HG03378 (cell line): Measurements from ENCODE around the gene ACP7.
"Not testable (repeated sequence)": the region's sequence is repeated elsewhere in the genome, so short reads cannot be mapped to it uniquely, and the experiment has no call there.

Experiments
- ATAC-seq: cut with Tn5 transposase; IDR thresholded peaks from one replicate; pipeline ENCODE4 v1.9.1; 2021; ENCODE audit warnings: mild to moderate bottlenecking, moderate library complexity; ENCODE audit not compliant: unreplicated experiment

The ACP7 gene

GRCh38 chr19:39083983-39084731 is at the start of gene ACP7:
ACP7 (plus strand) TSS chr19:39084368; CDS start chr19:39085270, 902 bp downstream.
- no peak for ATAC-seq

- no peak for ATAC-seq
Measured at GRCh38 chr19:39036581-39036980, 47.6 kb upstream of the ACP7 start.

GRCh38 chr19:39037194-39037593 is 47.0 kb upstream of the ACP7 start:
- ATAC-seq = no peak

- ATAC-seq = no peak
Measured at GRCh38 chr19:39038098-39038497, 46.1 kb upstream of the ACP7 start.

- ATAC-seq = no peak
Measured at GRCh38 chr19:39045506-39045905, 38.7 kb upstream of the ACP7 start.

- no peak for ATAC-seq
Measured at GRCh38 chr19:39046037-39046821, 37.9 kb upstream of the ACP7 start.

GRCh38 chr19:39047073-39047472 is 37.1 kb upstream of the ACP7 start:
- no peak for ATAC-seq

- no peak for ATAC-seq
Measured at GRCh38 chr19:39052243-39052746, 31.9 kb upstream of the ACP7 start.

GRCh38 chr19:39052846-39053245 is 31.3 kb upstream of the ACP7 start:
- ATAC-seq = no peak

- no peak for ATAC-seq
Measured at GRCh38 chr19:39053276-39054090, 30.7 kb upstream of the ACP7 start.

- no peak for ATAC-seq
Measured at GRCh38 chr19:39054091-39054470, 30.1 kb upstream of the ACP7 start.

- ATAC-seq = no peak
Measured at GRCh38 chr19:39057615-39058014, 26.6 kb upstream of the ACP7 start.

- ATAC-seq = no peak
Measured at GRCh38 chr19:39059302-39059701, 24.9 kb upstream of the ACP7 start.

GRCh38 chr19:39060171-39060570 is 24.0 kb upstream of the ACP7 start:
- no peak for ATAC-seq

- no peak for ATAC-seq
Measured at GRCh38 chr19:39064405-39064804, 19.8 kb upstream of the ACP7 start.

GRCh38 chr19:39065928-39066327 is 18.2 kb upstream of the ACP7 start:
- ATAC-seq = no peak

- no peak for ATAC-seq
Measured at GRCh38 chr19:39067104-39067503, 17.1 kb upstream of the ACP7 start.

GRCh38 chr19:39068259-39068658 is 15.9 kb upstream of the ACP7 start:
- not testable (repeated sequence) for ATAC-seq

- no peak for ATAC-seq
Measured at GRCh38 chr19:39070888-39071287, 13.3 kb upstream of the ACP7 start.

GRCh38 chr19:39074205-39074692 is 9.9 kb upstream of the ACP7 start:
- ATAC-seq = no peak

- no peak for ATAC-seq
Measured at GRCh38 chr19:39074942-39075341, 9.2 kb upstream of the ACP7 start.
